IPS-NIHi7 (cell line): ENCODE data around the gene SPINK2.

ENCODE experiments used
- DNase-seq: peaks from one replicate; pipeline ENCODE4 v3.0.0; 2012; ENCODE audit warnings: mixed read lengths; ENCODE audit errors: extremely low spot score

Gene SPINK2

GRCh38 chr4:56799824-56800756, 21.4 kb downstream of the SPINK2 start:
- DNase-seq: peak; percentile 85

- DNase-seq: no peak
Measured at GRCh38 chr4:56799161-56799759, 22.2 kb downstream of the SPINK2 start.

GRCh38 chr4:56796211-56796610, 25.3 kb downstream of the SPINK2 start:
- no peak for DNase-seq

DNA sequence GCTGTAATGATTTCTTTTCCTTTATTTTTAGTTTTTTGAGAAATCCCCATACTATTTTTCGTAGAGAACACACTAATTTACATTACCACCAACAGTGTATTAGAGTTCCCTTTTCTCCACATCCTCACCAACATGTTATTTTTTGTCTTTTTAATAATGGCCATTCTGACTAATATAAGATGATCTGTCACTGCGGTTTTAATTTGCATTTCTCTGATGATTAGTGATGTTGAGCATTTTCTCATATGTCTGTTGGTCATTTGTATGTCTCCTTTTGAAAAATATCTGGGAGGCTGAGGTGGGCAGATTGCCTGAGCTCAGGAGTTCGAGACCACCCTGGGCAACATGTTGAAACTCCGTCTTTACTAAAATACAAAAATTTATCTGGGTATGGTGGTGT, 30.2 kb downstream of the SPINK2 start:
- DNase-seq: no peak

DNA sequence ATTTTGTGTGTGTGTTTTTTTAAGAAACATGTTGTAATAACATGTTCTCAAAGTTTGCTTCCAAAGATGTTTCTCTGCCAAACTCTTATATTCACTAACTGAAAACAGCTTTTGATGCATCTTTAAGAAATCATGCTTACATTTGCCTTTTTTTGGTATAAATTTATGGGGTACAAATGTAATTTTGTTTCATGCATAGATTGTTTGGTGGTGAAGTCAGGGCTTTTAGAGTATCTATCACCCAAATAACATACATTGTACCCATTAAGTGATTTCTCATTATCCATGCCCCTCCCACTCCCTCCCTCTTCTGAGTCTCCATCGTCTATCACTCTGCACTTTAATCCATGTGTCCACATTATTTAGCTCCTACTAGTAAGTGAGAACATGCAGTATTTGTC, 30.8 kb downstream of the SPINK2 start:
- DNase-seq: no peak

GRCh38 chr4:56788081-56788480, 33.4 kb downstream of the SPINK2 start:
- DNase-seq: no peak

DNA sequence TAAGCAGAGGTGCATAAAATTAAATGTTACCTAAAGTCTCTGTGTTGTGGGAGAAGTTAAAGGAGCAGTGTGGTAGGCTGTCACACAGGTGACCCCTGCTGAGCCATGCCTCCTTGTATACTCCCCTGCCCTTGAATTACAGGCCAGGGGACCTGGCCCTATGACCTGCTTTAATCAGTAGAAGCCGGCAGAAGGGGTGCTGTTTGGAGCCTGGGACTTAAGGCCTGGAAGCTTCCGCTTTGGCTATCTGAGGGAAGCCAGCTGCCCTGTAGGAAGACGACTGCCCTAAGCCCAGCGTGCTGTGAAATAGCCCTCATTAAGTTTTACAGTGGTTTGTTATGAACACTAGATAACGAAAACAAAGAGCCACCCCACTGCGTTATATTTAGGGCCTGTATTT, 34.1 kb downstream of the SPINK2 start:
- peak; percentile 31 for DNase-seq

- DNase-seq: peak; percentile 58
Measured at GRCh38 chr4:56786955-56787354, 34.5 kb downstream of the SPINK2 start.

DNA sequence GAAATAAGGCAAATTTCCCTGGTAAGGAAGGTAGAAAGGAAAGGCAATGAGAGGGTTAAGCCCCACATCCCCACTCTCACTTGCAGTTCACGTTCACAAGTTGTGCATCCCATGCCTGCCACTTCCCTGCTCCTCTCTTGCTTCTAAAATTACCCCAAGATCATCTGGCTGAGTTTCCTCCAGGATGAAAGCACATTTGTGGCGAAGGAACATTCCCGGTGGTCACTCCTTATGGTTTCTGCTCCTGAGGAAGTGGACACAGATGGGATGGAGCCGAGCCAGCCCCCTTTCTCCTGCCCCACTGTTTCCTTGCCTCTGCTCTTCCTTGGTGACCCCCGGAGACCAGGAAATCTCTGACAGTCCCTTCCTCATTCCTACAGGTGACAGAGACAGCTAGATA, 37.5 kb downstream of the SPINK2 start:
- DNase-seq: no peak

DNA sequence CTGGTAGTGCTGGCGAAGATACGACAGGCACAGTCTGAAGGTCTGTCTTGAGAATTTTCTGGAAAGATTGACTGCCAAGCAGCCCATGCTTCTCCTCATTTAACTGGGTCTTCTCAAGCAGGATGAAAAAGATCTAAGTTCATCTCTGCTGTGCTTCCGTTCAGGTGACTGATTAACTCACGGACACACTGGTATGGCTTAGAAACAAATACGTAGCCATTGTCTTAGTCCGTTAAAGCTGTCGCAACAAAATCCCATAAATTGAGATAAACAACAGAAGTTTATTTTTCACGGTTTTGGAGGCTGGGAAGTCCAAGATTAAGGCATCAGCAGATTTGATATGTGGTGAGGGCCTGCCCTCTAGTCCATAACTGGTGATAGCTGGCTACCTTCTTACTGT, 39.5 kb downstream of the SPINK2 start:
- no peak for DNase-seq

- no peak for DNase-seq
Measured at GRCh38 chr4:56773346-56773745, 48.2 kb downstream of the SPINK2 start.

DNA sequence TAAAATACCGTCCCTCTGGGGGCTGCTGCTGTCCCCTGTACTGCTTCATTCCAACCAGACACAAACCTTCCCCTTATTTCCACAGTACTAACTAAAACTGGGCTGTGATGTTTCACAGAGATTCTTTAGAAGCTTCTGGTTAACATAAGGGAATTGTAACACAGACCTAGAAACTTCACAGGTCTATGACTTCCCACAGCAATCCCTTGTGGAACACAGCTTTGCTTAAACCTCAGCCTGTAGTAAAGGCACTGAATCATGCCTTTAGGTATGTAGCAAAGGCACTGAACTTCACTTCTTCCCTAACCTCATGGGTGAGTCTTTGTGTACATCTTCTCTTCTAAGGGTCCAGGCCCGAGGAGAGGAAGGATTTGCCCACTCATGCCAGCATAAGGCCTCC, 49.4 kb downstream of the SPINK2 start:
- no peak for DNase-seq

DNA sequence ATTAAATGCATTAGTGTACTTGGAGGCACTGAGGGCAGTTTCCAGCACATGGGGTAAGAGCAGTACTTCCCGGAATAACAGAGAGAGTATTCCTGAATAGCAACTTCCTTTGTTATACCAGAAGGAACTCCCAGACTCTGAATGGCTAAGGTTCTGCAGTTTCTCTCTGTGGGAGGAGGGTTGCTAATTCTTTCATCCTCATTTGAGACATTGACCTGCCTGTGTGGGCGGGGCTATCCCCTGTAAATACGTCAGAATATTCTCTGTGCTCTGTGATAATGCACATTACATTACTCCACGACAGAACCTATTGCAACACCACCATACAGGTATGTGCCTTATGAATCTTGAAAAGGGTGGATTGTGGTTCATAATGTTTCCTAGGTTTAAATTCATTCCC, 52.7 kb downstream of the SPINK2 start:
- DNase-seq: peak; percentile 64

GRCh38 chr4:56768316-56768715, 53.2 kb downstream of the SPINK2 start:
- no peak for DNase-seq

DNA sequence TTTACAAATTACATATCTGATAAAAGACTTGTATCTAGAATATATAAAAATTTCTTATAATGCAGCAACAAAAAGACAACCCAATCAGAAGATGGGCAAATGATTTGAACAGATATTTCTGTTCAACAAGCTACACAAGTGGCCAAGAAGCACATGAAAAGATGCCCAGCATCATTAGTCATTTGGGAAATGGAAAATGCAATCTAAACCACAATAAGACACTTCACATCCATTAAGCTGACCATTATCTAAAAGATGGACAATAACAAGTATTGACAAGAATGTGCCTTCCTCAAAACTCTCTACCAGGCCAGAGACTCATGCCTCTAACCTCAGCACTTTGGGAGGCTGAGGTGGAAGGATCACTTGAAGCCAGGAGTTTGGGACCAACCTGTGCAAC, 53.9 kb downstream of the SPINK2 start:
- no peak for DNase-seq

DNA sequence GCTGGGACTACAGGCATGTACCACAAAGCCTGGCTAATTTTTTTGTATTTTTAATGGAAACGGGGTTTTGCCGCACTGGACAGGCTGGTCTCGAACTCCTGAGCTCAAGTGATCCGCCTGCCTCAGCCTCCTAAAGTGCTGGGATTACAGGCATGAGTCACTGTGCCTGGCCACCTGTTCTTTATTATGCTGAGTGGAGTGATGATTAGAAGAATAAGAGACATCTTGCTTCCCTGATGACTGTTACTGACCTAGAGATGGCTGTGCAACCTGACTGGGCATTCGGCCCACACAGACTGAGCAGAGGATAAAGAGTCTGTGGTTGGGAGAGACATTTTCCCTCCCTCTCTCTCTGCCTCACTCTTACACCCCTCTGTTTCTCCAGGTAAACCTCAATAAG, 56.7 kb downstream of the SPINK2 start:
- DNase-seq: no peak

GRCh38 chr4:56764223-56764622, 57.3 kb downstream of the SPINK2 start:
- DNase-seq: no peak

- peak; percentile 39 for DNase-seq
Measured at GRCh38 chr4:56762484-56763250, 58.8 kb downstream of the SPINK2 start.

DNA sequence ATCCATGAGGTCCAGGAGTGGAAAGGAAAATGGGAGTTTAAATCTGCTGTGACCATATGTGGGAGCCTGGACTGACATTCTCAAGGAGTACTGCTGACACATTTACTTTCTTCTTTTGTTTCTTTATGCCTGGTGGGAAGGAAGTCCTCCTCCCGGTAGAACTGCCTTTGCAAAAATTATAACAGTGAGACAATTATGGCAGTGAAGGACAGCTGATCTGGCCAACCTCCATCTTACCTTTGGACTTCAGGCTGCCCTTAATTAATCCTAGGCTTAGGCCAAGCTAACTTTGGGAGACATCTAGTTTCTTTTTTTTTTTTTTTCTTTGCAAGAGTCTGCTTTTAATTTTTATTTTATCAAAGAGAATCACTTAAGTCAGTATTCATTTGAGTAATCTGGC, 61.3 kb downstream of the SPINK2 start:
- no peak for DNase-seq
